ENCODE data around the gene RIPK3. TPM values are rescaled to one million over a fixed set of nuclear protein-coding genes. Genes with fewer than 3 reads are reported as not detected.

RIPK3 gene
- total and polyA plus RNA-seq, 2 of the 8 experiments (the other 6 are each of a cell fraction or from before 2014, with no cell fraction given) = 0.24 to 0.39 TPM

GRCh38 chr14:24297190-24297964, 42.4 kb downstream of the RIPK3 start:
- DNase-seq (ENCODE audit: low read depth in 1 of 2, low spot score in 2 of 2) (no peak), FAIRE-seq (no peak)
- H2BK120ac ChIP-seq (replicated peaks; ENCODE audit: low read depth, low read length) = no peak overlapping the region
- peaks cover 5% of the 10 kb centered on the region; the same call in 1 of the 2 replicates for H3K79me1 ChIP-seq (ENCODE audit: low read depth, low read length)
- TF ChIP-seq CTCF (IDR thresholded peaks at IDR 0.05; ENCODE audit: control extremely low read depth in 1 of 3, insufficient read depth in 1 of 3, low read depth in 1 of 3, low read length in 3 of 3) = peak in 2 of 3 experiments; percentile 61 to 68; a peak in 3 of 4 replicates
- TF ChIP-seq RAD21 (IDR thresholded peaks at IDR 0.05 in 1 of 2, conservative IDR thresholded peaks at IDR 0.05 in 1 of 2; ENCODE audit: low read depth in 2 of 2, low read length in 2 of 2) = peak; percentile 22 to 35; a peak in 2 of 4 replicates
- no peak for TF ChIP-seq EZH2 (IDR thresholded peaks at IDR 0.05; ENCODE audit: low read depth, low read length, severe bottlenecking)
- H3K4me2 ChIP-seq (ENCODE audit: insufficient read depth in 1 of 2, low read depth in 2 of 2, low read length in 2 of 2) = no peak overlapping the region
- 64% methylated on average over 5 of the region's 5 CpGs; no CpG with 5 or more reads in 1 of the 2 experiments for WGBS, 2 experiments (ENCODE audit: extremely low coverage in 1 of 2, insufficient coverage in 1 of 2, insufficient read length in 1 of 2, insufficient replicate concordance in 2 of 2, low coverage in 1 of 2, low lambda C conversion rate in 2 of 2, missing lambda C conversion rate in 1 of 2)
- H2BK12ac ChIP-seq (ENCODE audit: low read depth, low read length) = no peak overlapping the region
- no peak overlapping the region for H4K8ac ChIP-seq (ENCODE audit: extremely low read depth, insufficient read depth, low read length)
- H3K79me2 ChIP-seq (ENCODE audit: control insufficient read depth in 1 of 2, insufficient read depth in 2 of 2, low read length in 2 of 2) = peaks cover 4 to 13% of the 10 kb centered on the region in 2 experiments; a peak in 2 of 4 replicates
- no peak overlapping the region; a peak in 1 of 7 replicates for H3K9ac ChIP-seq (replicated peaks in 1 of 4; ENCODE audit: extremely low read depth in 1 of 4, low read depth in 3 of 4, low read length in 3 of 4)
- no peak overlapping the region for H4K91ac ChIP-seq (replicated peaks; ENCODE audit: insufficient read length, low read length)
- ChIA-PET POLR2A (ENCODE audit: partially characterized antibody) (interaction anchor here (0.6 to 6.1 kb wide), 16 partner anchors 10 to 102 kb away, joined by 3 to 50 read pairs (median 4); partner anchors contain the start of genes CHMP4A, CIDEB, GMPR2 and LTB4R), CTCF (ENCODE audit: partially characterized antibody) (interaction anchor here (0.6 to 9.0 kb wide), 34 partner anchors 11 to 1040 kb away, joined by 3 to 163 read pairs (median 5); partner anchors contain the start of genes CIDEB, GMPR2, IPO4 and KHNYN)
- H4K5ac ChIP-seq (ENCODE audit: insufficient read length, low read depth, low read length) = no peak overlapping the region
- H3K4me1 ChIP-seq (replicated peaks in 1 of 4; ENCODE audit: control insufficient read depth in 3 of 4, insufficient read depth in 4 of 4, low read length in 3 of 4) = peaks cover 0 to 7% (median 4%) of the 10 kb centered on the region in 4 experiments; a peak in 5 of 7 replicates
- peaks cover 4% of the 10 kb centered on the region; the same call in 1 of the 2 replicates for H3K23me2 ChIP-seq (ENCODE audit: low read depth, low read length)
- no peak overlapping the region for H3K14ac ChIP-seq (ENCODE audit: insufficient read length)
- peaks cover 9 to 17% (median 11%) of the 10 kb centered on the region in 4 experiments; a peak in 7 of 8 replicates for H3K36me3 ChIP-seq (ENCODE audit: control insufficient read depth in 2 of 4, insufficient read depth in 4 of 4, low read length in 3 of 4)
- H3K23ac ChIP-seq (ENCODE audit: insufficient read length) = no peak overlapping the region
- H2AFZ ChIP-seq (ENCODE audit: low read length) = no peak overlapping the region
- no peak overlapping the region for H3K4me3 ChIP-seq (ENCODE audit: extremely low read depth in 1 of 4, insufficient read depth in 2 of 4, low read depth in 3 of 4, low read length in 4 of 4)
- no peak overlapping the region for H3K4ac ChIP-seq (replicated peaks; ENCODE audit: insufficient read length, low read depth, low read length)
- H3K27ac ChIP-seq (ENCODE audit: low read depth, low read length) = no peak overlapping the region
- H2BK15ac ChIP-seq (ENCODE audit: low read length) = no peak overlapping the region
- no peaks in the 10 kb centered on the region for H3K27me3 ChIP-seq (replicated peaks in 1 of 4; ENCODE audit: control insufficient read depth in 3 of 4, extremely low read depth in 1 of 4, insufficient read depth in 3 of 4, low read length in 3 of 4)
- no peak overlapping the region for H3K18ac ChIP-seq (ENCODE audit: extremely low read depth, low read length)
- H3K56ac ChIP-seq (replicated peaks; ENCODE audit: insufficient read length, low read depth, low read length) = no peak overlapping the region
- H3K9me3 ChIP-seq (ENCODE audit: insufficient read depth in 2 of 2, low read depth in 1 of 2, low read length in 1 of 2) = no peaks in the 10 kb centered on the region; a peak in 1 of 4 replicates
- no peak overlapping the region for H2BK20ac ChIP-seq (ENCODE audit: low read length)
- H4K20me1 ChIP-seq (replicated peaks in 1 of 2; ENCODE audit: control insufficient read depth in 1 of 2, insufficient read depth in 2 of 2, low read length in 2 of 2) = peaks cover 1 to 2% of the 10 kb centered on the region in 2 experiments
- no peak overlapping the region for H2AK5ac ChIP-seq (ENCODE audit: low read depth, low read length)
- no peak overlapping the region for H2BK5ac ChIP-seq (ENCODE audit: low read depth, low read length)
